ENCODE results near the gene GNL3.

DNA sequence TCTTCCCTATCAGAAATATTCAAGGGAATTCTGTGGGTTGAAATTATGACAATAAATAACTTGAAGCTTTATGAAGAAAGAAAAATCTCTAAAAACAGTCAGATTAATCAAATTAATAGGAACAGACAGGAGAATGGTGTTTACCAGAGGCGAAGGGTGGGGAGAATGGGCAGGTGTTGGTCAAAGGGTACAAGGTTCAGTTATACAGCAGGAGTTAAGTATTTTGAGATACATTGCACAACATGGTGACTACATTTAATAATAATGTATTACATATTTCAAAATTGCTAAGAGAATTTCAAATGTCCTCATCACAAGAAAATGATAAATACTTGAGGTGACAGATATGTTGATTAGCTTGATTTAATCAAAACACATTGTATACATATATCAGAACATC lies 38.7 kb downstream of the GNL3 start:
- TF ChIP-seq CTCF (IDR thresholded peaks at IDR 0.05) (no peak), EP300 (IDR thresholded peaks at IDR 0.05; ENCODE audit: low read depth) (no peak), POLR2AphosphoS5 (IDR thresholded peaks at IDR 0.05) (no peak)
